CD1c-positive myeloid dendritic cell (primary cell): ENCODE data around the gene EID1.
A peak's percentile ranks its signal among the peaks of the same experiment; 100 is the strongest.
"Not testable (repeated sequence)": the region's sequence is repeated elsewhere in the genome, so short reads cannot be mapped to it uniquely, and the experiment has no call there.

Experiments used
- DNase-seq: peaks from one replicate; pipeline ENCODE4 v3.0.0-alpha.2; 2016; ENCODE audit errors: extremely low spot score

EID1 gene

GRCh38 chr15:48909313-48909712 is 31.4 kb downstream of the EID1 start:
- DNase-seq, result not testable (repeated sequence)

GRCh38 chr15:48910554-48910953 is 32.6 kb downstream of the EID1 start:
- not testable (repeated sequence) for DNase-seq

GRCh38 chr15:48913141-48913540 is 35.2 kb downstream of the EID1 start:
- no peak for DNase-seq

GRCh38 chr15:48914717-48915116 is 36.8 kb downstream of the EID1 start:
- DNase-seq, result no peak

- DNase-seq, result no peak
Observed at GRCh38 chr15:48915861-48916260, 37.9 kb downstream of the EID1 start.

- DNase-seq, result no peak
Observed at GRCh38 chr15:48916721-48917120, 38.8 kb downstream of the EID1 start.

- no peak for DNase-seq
Observed at GRCh38 chr15:48922046-48922445, 44.1 kb downstream of the EID1 start.

GRCh38 chr15:48924528-48925393 is 46.8 kb downstream of the EID1 start:
- DNase-seq, result peak; percentile 5

GRCh38 chr15:48925714-48926223 is 47.8 kb downstream of the EID1 start:
- DNase-seq, result no peak

- no peak for DNase-seq
Observed at GRCh38 chr15:48928877-48929538, 51.1 kb downstream of the EID1 start.

GRCh38 chr15:48929661-48930060 is 51.7 kb downstream of the EID1 start:
- no peak for DNase-seq
